HG02763 (cell line): ENCODE data around the gene OR2A42.
"Not testable (repeated sequence)": the region's sequence is repeated elsewhere in the genome, so short reads cannot be mapped to it uniquely, and the experiment has no call there.

Experiments
- ATAC-seq: cut with Tn5 transposase; IDR thresholded peaks from one replicate; pipeline ENCODE4 v1.9.1; 2021; ENCODE audit warnings: mild to moderate bottlenecking, moderate library complexity; ENCODE audit not compliant: unreplicated experiment

OR2A42 gene

GRCh38 chr7:144223675-144224074 lies 15.7 kb downstream of the OR2A42 start:
- not testable (repeated sequence) for ATAC-seq

GRCh38 chr7:144220531-144220930 lies 18.9 kb downstream of the OR2A42 start:
- not testable (repeated sequence) for ATAC-seq

DNA sequence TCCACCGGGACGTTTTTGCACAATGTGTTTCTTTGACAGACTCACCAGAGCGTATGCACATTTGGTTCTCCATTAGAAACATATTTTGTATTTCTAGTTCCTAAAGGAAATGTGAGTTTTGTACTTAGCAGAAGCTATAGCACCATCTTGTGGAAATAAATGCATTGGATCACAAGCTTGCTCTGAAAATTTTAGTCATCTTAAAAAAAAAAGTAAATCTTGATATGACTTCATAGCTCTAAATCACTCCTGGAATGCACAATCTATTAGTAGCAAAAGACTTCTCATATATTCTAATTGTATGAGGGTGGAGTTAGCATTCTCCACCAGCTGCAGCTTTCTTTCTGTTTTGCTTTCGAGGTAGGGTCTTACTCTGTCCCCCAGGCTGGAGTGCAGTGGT lies 20.3 kb downstream of the OR2A42 start:
- ATAC-seq, result not testable (repeated sequence)

DNA sequence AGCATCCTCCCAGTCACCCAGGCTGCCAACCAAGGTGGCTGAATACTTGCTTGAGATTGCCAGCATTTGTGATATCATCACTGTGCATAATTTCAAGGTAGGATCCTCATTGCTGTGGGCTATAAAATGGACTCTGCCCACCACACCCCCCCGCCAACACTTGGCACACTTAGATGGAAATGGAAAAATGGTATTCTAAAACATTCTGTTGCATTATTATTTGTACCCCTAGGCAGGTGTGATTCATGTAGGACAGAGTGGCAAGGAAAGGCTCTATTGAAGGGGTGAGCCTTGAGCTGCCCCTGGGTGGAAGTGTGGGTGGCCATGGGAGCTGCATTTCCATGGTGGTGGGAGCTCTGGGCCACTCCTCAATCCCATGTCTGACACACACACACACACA lies 20.8 kb downstream of the OR2A42 start:
- not testable (repeated sequence) for ATAC-seq

DNA sequence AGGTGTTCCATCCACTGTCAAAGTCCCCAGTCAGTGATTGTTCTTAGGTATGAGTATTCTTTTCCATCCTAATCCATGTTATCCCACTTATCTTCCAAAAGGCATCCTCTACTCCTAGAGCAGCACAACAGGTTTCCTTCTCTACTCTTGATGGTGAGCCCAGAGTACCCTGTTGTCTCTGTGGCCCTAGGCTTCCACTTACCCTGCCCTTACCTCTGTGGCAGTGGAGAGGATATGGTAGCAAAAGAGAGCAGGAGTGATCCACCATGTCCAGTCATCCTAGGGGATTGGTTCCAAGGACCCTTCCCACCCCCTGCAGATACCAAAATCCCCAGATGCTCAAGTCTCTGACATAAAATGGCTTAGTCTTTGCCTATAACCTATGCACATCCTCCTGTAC lies 22.2 kb downstream of the OR2A42 start:
- ATAC-seq, result not testable (repeated sequence)

DNA sequence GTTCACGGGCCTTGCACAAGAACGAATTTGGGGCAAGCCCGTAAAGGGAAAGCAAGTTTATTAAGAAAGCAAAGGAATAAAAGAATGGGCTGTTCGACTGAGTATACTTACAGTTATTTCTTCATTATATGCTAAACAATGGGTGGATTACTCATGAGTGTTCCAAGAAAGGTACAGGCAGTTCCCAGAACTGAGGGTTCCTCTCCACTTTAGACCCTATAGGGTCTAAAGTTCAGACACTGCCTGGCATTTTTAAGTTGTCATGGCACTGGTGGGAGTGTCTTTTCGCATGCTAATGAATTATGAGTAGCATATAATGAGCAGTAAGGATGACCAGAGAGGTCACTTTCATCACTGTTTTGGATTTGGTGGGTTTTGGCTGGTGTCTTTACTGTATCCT lies 34.1 kb downstream of the OR2A42 start:
- ATAC-seq, result not testable (repeated sequence)

GRCh38 chr7:144203086-144203485 lies 36.3 kb downstream of the OR2A42 start:
- not testable (repeated sequence) for ATAC-seq

- ATAC-seq, result not testable (repeated sequence)
These were observed 37.4 kb downstream of the OR2A42 start for GRCh38 chr7:144201978-144202377.

- not testable (repeated sequence) for ATAC-seq
These were observed 40.5 kb downstream of the OR2A42 start for GRCh38 chr7:144198934-144199333.

GRCh38 chr7:144195212-144195872 lies 44.1 kb downstream of the OR2A42 start, which contains the start of gene ARHGEF35:
ARHGEF35 (minus strand) TSS chr7:144195833; CDS start chr7:144188383, 7,450 bp downstream.
- peak; percentile 68 for ATAC-seq

- ATAC-seq, result not testable (repeated sequence)
These were observed 45.0 kb downstream of the OR2A42 start for GRCh38 chr7:144194453-144194852.

DNA sequence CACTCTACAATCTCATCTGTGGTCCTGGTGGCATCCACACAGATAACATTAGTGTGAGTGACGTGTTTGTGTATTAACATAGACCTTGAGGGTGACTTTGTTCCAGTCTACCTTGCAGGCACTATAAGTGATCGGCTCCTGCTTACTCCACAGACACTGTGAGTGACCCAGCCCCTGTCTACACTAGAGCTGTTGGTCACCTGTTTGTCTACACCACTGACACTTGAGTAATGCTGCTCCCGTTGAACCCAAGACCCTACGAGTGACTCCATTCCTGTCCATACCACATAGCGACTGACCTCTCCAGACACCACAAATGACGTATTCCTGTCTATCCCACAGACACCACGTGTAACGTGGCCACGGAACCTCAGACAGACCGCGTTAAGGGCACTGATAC lies 45.6 kb downstream of the OR2A42 start:
- not testable (repeated sequence) for ATAC-seq

GRCh38 chr7:144188578-144189171 lies 50.7 kb downstream of the OR2A42 start:
- not testable (repeated sequence) for ATAC-seq

- ATAC-seq, result not testable (repeated sequence)
These were observed 51.6 kb downstream of the OR2A42 start for GRCh38 chr7:144187848-144188247.

DNA sequence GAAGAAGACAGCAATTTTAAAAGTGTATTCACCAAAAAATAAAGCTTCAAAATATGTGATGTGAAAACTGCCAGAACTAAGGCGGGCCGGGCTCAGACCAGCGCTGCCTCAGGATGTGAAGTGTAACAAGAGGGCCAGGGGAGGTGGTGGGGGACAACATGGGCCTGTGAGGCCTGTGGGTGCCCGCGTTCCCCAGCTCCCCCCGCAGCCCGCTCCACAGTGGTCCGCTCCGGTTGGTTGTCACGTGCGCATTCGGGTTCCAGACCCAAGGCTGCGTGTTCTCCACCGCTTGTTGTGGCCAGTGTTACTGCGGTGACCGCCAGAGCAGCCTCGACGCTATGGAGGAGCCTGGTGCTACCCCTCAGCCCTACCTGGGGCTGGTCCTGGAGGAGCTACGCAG lies 56.2 kb downstream of the OR2A42 start, which contains the start of gene CTAGE4:
Gene CTAGE4, plus strand, starts transcription at position 301 of the 400 bp plus-strand sequence. Its CDS starts 38 bp downstream, at position 339.
- not testable (repeated sequence) for ATAC-seq

- ATAC-seq, result not testable (repeated sequence)
These were observed 60.3 kb downstream of the OR2A42 start for GRCh38 chr7:144179165-144179479.

DNA sequence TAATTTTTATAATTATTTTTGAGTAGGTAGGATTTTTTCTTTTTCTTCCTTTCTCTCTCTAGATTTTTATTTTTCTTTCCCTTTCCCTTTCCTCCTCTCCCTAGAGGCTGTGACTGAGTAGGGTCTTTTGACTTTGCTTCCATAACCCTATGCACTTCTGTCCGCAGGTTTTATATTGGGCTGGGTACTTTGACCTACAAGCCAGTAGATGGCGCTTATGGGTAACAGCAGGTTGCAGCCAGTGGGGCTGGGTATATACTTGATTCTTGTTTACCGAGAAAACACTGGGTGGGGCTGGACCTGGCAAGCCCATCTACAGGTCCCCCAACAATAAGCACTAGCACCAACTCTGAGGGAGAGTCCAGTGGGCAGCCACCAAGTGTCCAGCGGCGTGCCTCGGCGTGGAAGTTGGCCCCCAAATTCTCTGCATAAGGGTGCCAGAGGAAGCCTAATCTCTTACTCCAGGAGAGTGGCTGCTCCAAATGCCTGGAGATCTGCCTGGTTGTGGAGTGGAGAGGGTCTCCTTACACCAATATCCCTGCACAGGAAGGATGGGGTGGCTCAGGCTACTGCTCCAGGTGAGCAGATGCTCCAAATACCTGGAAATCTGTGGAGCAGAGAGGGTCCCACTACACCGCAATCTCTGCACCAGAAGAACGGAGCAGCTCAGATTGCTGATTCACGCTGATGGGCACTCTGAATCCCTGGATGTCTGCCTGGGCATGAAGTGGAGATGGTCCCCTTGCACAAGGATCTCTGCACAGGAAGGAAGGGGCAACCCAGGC lies 60.8 kb downstream of the OR2A42 start:
- ATAC-seq, result peak; percentile 92
